K562 (cell line): ENCODE measurements around the gene CNPY3. TPM values are rescaled to one million over a fixed set of nuclear protein-coding genes. Genes with fewer than 3 reads are reported as not detected.

Source experiments
- FOXM1 ChIP-seq, 2 experiments: fragments of 450-650 bp in 1 of 2; sonication (generic) in 1 of 2; formaldehyde crosslinking in 1 of 2; IDR thresholded peaks; 2 replicates each; pipeline versions ENCODE4 v1.6.1 to v1.9.0; 2017 to 2022; ENCODE audit warnings: low read depth in 2 of 2, mild to moderate bottlenecking in 2 of 2, missing genetic modification reagents in 1 of 2, moderate library complexity in 1 of 2
- GTF2A2 ChIP-seq: IDR thresholded peaks from 2 replicates; pipeline ENCODE4 v1.6.1; 2016; ENCODE audit warnings: mild to moderate bottlenecking, missing genetic modification characterization, missing compliant biosample characterization
- IRF9 ChIP-seq: fragments of 450-650 bp; IDR thresholded peaks from 2 replicates; pipeline ENCODE4 v1.6.1; 2016; ENCODE audit warnings: missing biosample characterization, missing genetic modification characterization
- KDM4B ChIP-seq, 2 experiments: fragments of 450-650 bp in 1 of 2; sonication (generic) in 1 of 2; IDR thresholded peaks; 2 replicates each; pipeline ENCODE4 v1.6.1; 2016 to 2017; ENCODE audit warnings: borderline replicate concordance in 2 of 2, antibody characterized with exemption in 1 of 2, low read depth in 1 of 2, mild to moderate bottlenecking in 1 of 2
- KHSRP ChIP-seq: fragments of 450-650 bp; IDR thresholded peaks from 2 replicates; pipeline ENCODE4 v1.6.1; 2017
- NBN ChIP-seq: fragments of 450-650 bp; IDR thresholded peaks from 2 replicates; pipeline ENCODE4 v1.6.1; 2016; ENCODE audit warnings: low read depth, mild to moderate bottlenecking
- PTBP1 ChIP-seq: fragments of 200-400 bp; formaldehyde crosslinking; IDR thresholded peaks from 2 replicates; pipeline ENCODE4 v1.6.1; 2017; ENCODE audit warnings: low read depth, low read length
- RBM14 ChIP-seq: fragments of 200-400 bp; formaldehyde crosslinking; IDR thresholded peaks from 2 replicates; pipeline ENCODE4 v1.6.1; 2018; ENCODE audit warnings: low read depth, mild to moderate bottlenecking, low read length, moderate library complexity, borderline replicate concordance; ENCODE audit not compliant: insufficient read depth
- TCFL5 ChIP-seq: fragments of 250-450 bp; sonication (Bioruptor Pico); conservative IDR thresholded peaks from 2 replicates; pipeline ENCODE4 v1.6.1; 2021; ENCODE audit warnings: mild to moderate bottlenecking, moderate library complexity, matching md5 sums
- ZBTB49 ChIP-seq: sonication (generic); formaldehyde crosslinking; IDR thresholded peaks from 2 replicates; pipeline ENCODE4 v1.8.0; 2022; ENCODE audit warnings: missing genetic modification reagents, mild to moderate bottlenecking, borderline replicate concordance
- ZNF324 ChIP-seq: fragments of 250-450 bp; sonication (Bioruptor Pico); IDR thresholded peaks from 2 replicates; pipeline ENCODE4 v1.4.0; 2020; ENCODE audit warnings: mild to moderate bottlenecking
- ZNF668 ChIP-seq: fragments of 250-450 bp; sonication (Bioruptor Pico); IDR thresholded peaks from 2 replicates; pipeline ENCODE4 v1.8.0; 2022; ENCODE audit warnings: mild to moderate bottlenecking, inconsistent platforms
- ZNF699 ChIP-seq: fragments of 250-450 bp; sonication (Bioruptor Pico); IDR thresholded peaks from 2 replicates; pipeline ENCODE4 v1.8.0; 2021; ENCODE audit warnings: mild to moderate bottlenecking, moderate library complexity; ENCODE audit not compliant: insufficient replicate concordance
- polyA plus RNA-seq, 8 experiments: library from polyadenylated mRNA; depleted of rRNA in 4 of 8; stranded (reverse) in 5 of 8; unstranded in 3 of 8; fragments of >200 nt; fragmentation: Nextera tagmentation in 2 of 8; fragmentation: Illumina TruSeq in 1 of 8; extraction: Ambion mirVana in 2 of 8; extraction: Trizol in 1 of 8; gene quantifications; 2 replicates each; pipeline versions ENCODE4 v1.2.1 to v1.2.3, GENCODE V29; 2011 to 2014; ENCODE audit warnings: inconsistent platforms in 1 of 8, missing spikeins in 1 of 8
- total RNA-seq, 7 experiments: library from RNA; depleted of rRNA in 6 of 7; stranded (reverse); fragments of >200 nt in 6 of 7; fragmentation: Illumina TruSeq in 2 of 7; extraction: Trizol in 2 of 7; gene quantifications; 2 replicates each; pipeline versions ENCODE4 v1.2.1 to v1.2.3, GENCODE V29; 2011 to 2021; ENCODE audit warnings: low replicate concordance in 1 of 7
- TF ChIP-seq, protein P1 (sequence below): sonication (generic); formaldehyde crosslinking; IDR thresholded peaks from 2 replicates; pipeline ENCODE4 v1.8.1; 2023; ENCODE audit warnings: mild to moderate bottlenecking, missing genetic modification reagents
- TF ChIP-seq, protein P2 (sequence below): fragments of 450-650 bp; IDR thresholded peaks from 2 replicates; pipeline ENCODE4 v1.6.1; 2016; ENCODE audit warnings: mild to moderate bottlenecking
- TF ChIP-seq, protein P3 (sequence below): fragments of 250-450 bp; sonication (Bioruptor Pico); IDR thresholded peaks from 2 replicates; pipeline ENCODE4 v1.8.0; 2022; ENCODE audit warnings: inconsistent platforms

The CNPY3 gene
- total and polyA plus RNA-seq, 9 of the 15 experiments (the other 6 are each of a cell fraction or from before 2014, with no cell fraction given) = 2.4 to 37.4 (median 21.2) TPM

DNA sequence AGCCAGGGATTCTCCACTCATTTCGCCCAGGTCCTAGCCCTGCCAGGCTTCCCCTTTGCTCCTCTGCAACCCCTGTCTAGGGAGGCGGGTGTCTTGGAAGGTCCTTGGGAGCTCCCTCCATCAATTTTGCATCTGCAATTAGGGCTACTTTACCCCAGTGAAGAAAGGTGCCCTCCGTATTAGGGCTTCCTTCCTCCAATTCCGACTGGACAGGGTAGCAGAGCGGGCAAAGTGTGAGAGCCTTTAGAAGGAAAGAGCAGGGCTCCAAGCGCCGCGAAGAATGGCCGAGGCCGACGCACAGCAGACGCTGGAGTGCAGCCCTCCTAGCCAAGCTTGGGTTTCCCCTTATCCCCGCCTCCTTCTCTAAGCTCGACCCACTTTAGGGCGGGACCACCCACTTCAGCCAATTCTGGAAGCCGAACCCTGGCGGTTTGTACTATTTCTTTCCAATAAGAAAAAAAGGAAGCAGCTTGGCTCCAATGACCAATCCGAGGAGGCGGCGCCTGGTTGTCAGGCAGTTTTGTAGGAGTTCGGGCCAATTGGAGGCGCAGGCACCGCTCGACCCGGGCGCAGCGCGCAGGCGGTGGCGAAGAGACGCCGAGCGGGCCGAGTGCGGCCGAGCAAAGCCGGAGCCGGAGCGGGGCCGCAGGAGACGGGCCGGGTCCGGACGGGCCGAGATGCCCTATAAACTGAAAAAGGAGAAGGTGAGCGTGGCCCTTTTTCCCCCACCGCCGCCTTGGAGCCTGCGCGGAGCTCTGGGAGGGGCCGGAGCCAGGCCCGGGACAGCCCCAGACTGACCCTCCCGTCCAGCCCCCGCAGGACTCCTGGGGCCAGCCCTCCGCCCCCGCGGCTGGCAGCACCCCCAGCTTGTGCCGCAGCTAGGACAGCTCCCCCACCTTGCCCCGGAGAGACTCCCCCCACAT is 55.0 kb downstream of the CNPY3 start, which contains the start of gene PPP2R5D (continued):
- no peak for TF ChIP-seq IRF9 (tag)
- TF ChIP-seq NBN = no peak
- no peak for TF ChIP-seq KDM4B (IDR thresholded peaks at IDR 0.05; ENCODE audit: borderline replicate concordance in 2 of 2, low read depth in 1 of 2)
- TF ChIP-seq FOXM1 (IDR thresholded peaks at IDR 0.05; ENCODE audit: low read depth) = no peak
- no peak for TF ChIP-seq FOXM1 (CRISPR knock-in tag; IDR thresholded peaks at IDR 0.05; ENCODE audit: low read depth)
- no peak for TF ChIP-seq ZNF324
- TF ChIP-seq ZNF699 (CRISPR knock-in tag) = no peak
- TF ChIP-seq, protein P1, sequence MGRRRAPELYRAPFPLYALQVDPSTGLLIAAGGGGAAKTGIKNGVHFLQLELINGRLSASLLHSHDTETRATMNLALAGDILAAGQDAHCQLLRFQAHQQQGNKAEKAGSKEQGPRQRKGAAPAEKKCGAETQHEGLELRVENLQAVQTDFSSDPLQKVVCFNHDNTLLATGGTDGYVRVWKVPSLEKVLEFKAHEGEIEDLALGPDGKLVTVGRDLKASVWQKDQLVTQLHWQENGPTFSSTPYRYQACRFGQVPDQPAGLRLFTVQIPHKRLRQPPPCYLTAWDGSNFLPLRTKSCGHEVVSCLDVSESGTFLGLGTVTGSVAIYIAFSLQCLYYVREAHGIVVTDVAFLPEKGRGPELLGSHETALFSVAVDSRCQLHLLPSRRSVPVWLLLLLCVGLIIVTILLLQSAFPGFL = no peak
- no peak for TF ChIP-seq TCFL5 (CRISPR knock-in tag)
- TF ChIP-seq RBM14 = no peak
- TF ChIP-seq, protein P2, sequence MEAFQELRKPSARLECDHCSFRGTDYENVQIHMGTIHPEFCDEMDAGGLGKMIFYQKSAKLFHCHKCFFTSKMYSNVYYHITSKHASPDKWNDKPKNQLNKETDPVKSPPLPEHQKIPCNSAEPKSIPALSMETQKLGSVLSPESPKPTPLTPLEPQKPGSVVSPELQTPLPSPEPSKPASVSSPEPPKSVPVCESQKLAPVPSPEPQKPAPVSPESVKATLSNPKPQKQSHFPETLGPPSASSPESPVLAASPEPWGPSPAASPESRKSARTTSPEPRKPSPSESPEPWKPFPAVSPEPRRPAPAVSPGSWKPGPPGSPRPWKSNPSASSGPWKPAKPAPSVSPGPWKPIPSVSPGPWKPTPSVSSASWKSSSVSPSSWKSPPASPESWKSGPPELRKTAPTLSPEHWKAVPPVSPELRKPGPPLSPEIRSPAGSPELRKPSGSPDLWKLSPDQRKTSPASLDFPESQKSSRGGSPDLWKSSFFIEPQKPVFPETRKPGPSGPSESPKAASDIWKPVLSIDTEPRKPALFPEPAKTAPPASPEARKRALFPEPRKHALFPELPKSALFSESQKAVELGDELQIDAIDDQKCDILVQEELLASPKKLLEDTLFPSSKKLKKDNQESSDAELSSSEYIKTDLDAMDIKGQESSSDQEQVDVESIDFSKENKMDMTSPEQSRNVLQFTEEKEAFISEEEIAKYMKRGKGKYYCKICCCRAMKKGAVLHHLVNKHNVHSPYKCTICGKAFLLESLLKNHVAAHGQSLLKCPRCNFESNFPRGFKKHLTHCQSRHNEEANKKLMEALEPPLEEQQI = no peak
- 0 out of 2 replicates have a peak, but pooled peaks have one; percentile 12 for TF ChIP-seq PTBP1
- no peak for TF ChIP-seq KHSRP
- TF ChIP-seq, protein P3, sequence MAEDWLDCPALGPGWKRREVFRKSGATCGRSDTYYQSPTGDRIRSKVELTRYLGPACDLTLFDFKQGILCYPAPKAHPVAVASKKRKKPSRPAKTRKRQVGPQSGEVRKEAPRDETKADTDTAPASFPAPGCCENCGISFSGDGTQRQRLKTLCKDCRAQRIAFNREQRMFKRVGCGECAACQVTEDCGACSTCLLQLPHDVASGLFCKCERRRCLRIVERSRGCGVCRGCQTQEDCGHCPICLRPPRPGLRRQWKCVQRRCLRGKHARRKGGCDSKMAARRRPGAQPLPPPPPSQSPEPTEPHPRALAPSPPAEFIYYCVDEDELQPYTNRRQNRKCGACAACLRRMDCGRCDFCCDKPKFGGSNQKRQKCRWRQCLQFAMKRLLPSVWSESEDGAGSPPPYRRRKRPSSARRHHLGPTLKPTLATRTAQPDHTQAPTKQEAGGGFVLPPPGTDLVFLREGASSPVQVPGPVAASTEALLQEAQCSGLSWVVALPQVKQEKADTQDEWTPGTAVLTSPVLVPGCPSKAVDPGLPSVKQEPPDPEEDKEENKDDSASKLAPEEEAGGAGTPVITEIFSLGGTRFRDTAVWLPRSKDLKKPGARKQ = no peak
- no peak for TF ChIP-seq GTF2A2 (tag)
- no peak for TF ChIP-seq ZBTB49 (CRISPR knock-in tag)
- TF ChIP-seq ZNF668 (CRISPR knock-in tag) = no peak
